Esophagus muscularis mucosa (tissue), 4 donors: ENCODE results near the gene MED14.

Experiments
- CTCF ChIP-seq, 3 experiments: fragments of 200-600 bp in 2 of 3; fragments of 450-650 bp in 1 of 3; sonication (generic) in 2 of 3; IDR thresholded peaks; one replicate each; pipeline ENCODE4 v1.5.1; 2017 to 2019; ENCODE audit warnings: antibody characterized with exemption in 3 of 3, mild to moderate bottlenecking in 2 of 3, moderate library complexity in 1 of 3
- EP300 ChIP-seq: sonication (generic); formaldehyde crosslinking; IDR thresholded peaks from one replicate; pipeline ENCODE4 v1.6.1; 2017; ENCODE audit warnings: antibody characterized with exemption
- POLR2AphosphoS5 ChIP-seq, 2 donors: sonication (generic); formaldehyde crosslinking; IDR thresholded peaks; one replicate each; pipeline ENCODE4 v1.6.1; 2017; ENCODE audit warnings: antibody characterized with exemption in 2 of 2

GRCh38 chrX:40719731-40720130, 15.6 kb downstream of the MED14 start:
- TF ChIP-seq CTCF (IDR thresholded peaks at IDR 0.05) (no peak), EP300 (no peak), POLR2AphosphoS5 (IDR thresholded peaks at IDR 0.05) (no peak)
